ENCODE measurements around the gene CALML5. TPM values are rescaled to one million over a fixed set of nuclear protein-coding genes. Genes with fewer than 3 reads are reported as not detected.
"Not testable (repeated sequence)": the region's sequence is repeated elsewhere in the genome, so short reads cannot be mapped to it uniquely, and the experiment has no call there.

CALML5 gene
- total RNA-seq, 1 experiment from 2014 or later, result not detected

DNA sequence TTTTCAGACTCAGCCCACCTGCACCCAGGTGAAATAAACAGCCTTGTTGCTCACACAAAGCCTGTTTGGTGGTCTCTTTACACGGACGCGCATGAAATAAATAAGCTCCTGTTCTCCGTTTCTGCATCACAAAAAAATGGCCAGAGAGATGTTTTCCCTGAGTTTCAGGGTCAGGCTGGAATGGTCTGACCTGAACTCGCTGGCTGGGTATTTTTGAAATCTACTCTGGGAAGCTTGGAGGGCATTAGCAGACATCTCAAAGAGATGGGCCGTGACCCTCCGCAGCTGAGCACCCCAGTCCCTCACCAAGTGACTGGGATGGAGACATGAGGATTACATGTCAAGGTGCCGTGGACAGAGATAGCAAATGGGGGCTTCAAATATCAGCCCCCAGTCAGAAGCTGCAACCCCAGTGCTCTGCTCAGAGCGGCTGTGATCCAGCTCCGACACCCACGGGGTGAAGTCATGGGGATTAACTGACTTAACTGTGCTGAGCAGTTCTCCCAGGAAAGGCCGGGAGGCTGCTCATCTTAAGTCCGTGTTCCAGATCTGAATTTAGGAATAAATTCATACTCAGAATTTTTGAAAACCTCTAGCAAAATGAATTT, 22.3 kb downstream of the CALML5 start:
- CTCF ChIA-PET, result no interaction called here
- in situ Hi-C loops (cut with HindIII; ENCODE audit: low pct_unique_long_range_greater_than_20kb, low sequenced_read_pairs) (no loop called here), intact Hi-C loops (cut with micrococcal nuclease; ENCODE audit: unreplicated experiment) (no loop called here)
- ATAC-seq, result no peak
- Histone ChIP-seq H3K4me3 (ENCODE audit: low read depth in 2 of 2, low read length in 2 of 2) (no peak overlapping the region), H3K36me3 (ENCODE audit: control insufficient read depth, insufficient read depth, low read length) (no peaks in the 10 kb centered on the region), H3K27me3 (ENCODE audit: control insufficient read depth, insufficient read depth, low read length) (no peaks in the 10 kb centered on the region), H3K4me1 (ENCODE audit: control insufficient read depth, insufficient read depth, low read length) (no peaks in the 10 kb centered on the region), H3K9me3 (ENCODE audit: control insufficient read depth, insufficient read depth, low read depth, low read length) (no peaks in the 10 kb centered on the region), H3K27ac (ENCODE audit: low read length) (no peak overlapping the region)
- BruUV-seq (replicated peaks), result no TSS peak
- TF ChIP-seq, protein P1, sequence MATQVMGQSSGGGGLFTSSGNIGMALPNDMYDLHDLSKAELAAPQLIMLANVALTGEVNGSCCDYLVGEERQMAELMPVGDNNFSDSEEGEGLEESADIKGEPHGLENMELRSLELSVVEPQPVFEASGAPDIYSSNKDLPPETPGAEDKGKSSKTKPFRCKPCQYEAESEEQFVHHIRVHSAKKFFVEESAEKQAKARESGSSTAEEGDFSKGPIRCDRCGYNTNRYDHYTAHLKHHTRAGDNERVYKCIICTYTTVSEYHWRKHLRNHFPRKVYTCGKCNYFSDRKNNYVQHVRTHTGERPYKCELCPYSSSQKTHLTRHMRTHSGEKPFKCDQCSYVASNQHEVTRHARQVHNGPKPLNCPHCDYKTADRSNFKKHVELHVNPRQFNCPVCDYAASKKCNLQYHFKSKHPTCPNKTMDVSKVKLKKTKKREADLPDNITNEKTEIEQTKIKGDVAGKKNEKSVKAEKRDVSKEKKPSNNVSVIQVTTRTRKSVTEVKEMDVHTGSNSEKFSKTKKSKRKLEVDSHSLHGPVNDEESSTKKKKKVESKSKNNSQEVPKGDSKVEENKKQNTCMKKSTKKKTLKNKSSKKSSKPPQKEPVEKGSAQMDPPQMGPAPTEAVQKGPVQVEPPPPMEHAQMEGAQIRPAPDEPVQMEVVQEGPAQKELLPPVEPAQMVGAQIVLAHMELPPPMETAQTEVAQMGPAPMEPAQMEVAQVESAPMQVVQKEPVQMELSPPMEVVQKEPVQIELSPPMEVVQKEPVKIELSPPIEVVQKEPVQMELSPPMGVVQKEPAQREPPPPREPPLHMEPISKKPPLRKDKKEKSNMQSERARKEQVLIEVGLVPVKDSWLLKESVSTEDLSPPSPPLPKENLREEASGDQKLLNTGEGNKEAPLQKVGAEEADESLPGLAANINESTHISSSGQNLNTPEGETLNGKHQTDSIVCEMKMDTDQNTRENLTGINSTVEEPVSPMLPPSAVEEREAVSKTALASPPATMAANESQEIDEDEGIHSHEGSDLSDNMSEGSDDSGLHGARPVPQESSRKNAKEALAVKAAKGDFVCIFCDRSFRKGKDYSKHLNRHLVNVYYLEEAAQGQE (IDR thresholded peaks at IDR 0.05; ENCODE audit: insufficient read depth in 1 of 2, low read depth in 2 of 2, low read length in 1 of 2), result no peak
- TF ChIP-seq, protein P2, sequence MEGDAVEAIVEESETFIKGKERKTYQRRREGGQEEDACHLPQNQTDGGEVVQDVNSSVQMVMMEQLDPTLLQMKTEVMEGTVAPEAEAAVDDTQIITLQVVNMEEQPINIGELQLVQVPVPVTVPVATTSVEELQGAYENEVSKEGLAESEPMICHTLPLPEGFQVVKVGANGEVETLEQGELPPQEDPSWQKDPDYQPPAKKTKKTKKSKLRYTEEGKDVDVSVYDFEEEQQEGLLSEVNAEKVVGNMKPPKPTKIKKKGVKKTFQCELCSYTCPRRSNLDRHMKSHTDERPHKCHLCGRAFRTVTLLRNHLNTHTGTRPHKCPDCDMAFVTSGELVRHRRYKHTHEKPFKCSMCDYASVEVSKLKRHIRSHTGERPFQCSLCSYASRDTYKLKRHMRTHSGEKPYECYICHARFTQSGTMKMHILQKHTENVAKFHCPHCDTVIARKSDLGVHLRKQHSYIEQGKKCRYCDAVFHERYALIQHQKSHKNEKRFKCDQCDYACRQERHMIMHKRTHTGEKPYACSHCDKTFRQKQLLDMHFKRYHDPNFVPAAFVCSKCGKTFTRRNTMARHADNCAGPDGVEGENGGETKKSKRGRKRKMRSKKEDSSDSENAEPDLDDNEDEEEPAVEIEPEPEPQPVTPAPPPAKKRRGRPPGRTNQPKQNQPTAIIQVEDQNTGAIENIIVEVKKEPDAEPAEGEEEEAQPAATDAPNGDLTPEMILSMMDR (IDR thresholded peaks at IDR 0.05), result no peak
- TF ChIP-seq POLR2AphosphoS5 (IDR thresholded peaks at IDR 0.05; ENCODE audit: low read depth, low read length), result no peak
- TF ChIP-seq TCF7L2 (IDR thresholded peaks at IDR 0.05; ENCODE audit: low read depth, low read length), result no peak
- TF ChIP-seq SIN3A (IDR thresholded peaks at IDR 0.05; ENCODE audit: borderline replicate concordance, insufficient read depth, low read depth, low read length), result no peak
- no peak for DNase-seq (ENCODE audit: low read depth, low spot score)
- POLR2A ChIA-PET, result no interaction called here

DNA sequence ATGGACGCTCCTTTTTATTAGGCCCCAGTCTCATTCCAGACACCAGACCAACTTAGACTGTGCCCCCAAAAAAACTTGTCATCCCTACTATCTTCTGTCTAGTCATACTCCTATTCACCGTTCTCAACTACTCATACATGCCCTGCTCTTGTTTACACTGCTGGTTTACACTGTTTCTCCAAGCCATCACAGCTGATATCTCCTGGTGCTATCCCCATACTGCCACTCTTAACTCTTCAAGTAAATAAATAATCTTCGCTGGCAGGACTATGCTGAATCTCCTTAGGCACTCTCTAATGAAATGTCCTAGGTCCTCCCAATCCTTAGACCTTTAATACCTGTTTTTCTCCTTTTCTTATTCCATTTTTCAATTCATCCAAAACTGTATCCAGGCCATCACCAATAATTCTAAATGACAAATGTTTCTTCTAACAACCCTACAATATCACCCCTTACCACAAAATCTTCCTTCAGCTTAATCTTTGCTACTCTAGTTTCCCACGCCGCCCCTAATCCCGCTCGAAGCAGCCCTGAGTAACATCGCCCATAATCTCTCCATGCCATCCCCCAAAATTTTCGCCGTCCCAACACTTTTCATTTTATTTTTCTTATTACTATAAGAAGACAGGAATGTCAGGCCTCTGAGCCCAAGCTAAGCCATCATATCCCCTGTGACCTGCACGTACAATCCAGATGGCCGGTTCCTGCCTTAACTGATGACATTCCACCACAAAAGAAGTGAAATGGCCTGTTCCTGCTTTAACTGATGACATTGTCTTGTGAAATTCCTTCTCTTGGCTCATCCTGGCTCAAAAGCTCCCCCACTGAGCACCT, 23.2 kb downstream of the CALML5 start:
- H3K36me3 ChIP-seq (ENCODE audit: control insufficient read depth, insufficient read depth, low read length); ATAC-seq; POLR2A ChIA-PET; H3K4me1 ChIP-seq (ENCODE audit: control insufficient read depth, insufficient read depth, low read length); DNase-seq (ENCODE audit: low read depth, low spot score); H3K4me3 ChIP-seq (ENCODE audit: low read depth in 2 of 2, low read length in 2 of 2); BruUV-seq (replicated peaks); H3K9me3 ChIP-seq (ENCODE audit: control insufficient read depth, insufficient read depth, low read depth, low read length); in situ Hi-C loops (cut with HindIII; ENCODE audit: low pct_unique_long_range_greater_than_20kb, low sequenced_read_pairs); H3K27ac ChIP-seq (ENCODE audit: low read length); intact Hi-C loops (cut with micrococcal nuclease; ENCODE audit: unreplicated experiment); CTCF ChIA-PET; H3K27me3 ChIP-seq (ENCODE audit: control insufficient read depth, insufficient read depth, low read length): not testable (repeated sequence)

DNA sequence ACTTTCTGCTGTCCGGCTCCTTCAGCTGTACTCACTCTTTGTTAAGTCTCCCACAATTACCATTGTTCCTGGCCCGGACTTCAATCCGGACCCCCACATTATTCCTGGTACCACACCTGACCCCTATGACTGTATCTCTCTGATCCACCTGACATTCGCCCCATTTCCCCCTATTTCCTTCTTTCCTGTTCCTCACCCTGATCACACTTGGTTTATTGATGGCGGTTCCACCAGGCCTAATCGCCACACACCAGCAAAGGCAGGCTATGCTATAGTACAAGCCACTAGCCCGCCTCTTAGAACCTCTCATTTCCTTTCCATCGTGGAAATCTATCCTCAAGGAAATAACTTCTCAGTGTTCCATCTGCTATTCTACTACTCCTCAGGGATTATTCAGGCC, 24.3 kb downstream of the CALML5 start:
- BruUV-seq (replicated peaks); H3K9me3 ChIP-seq (ENCODE audit: control insufficient read depth, insufficient read depth, low read depth, low read length); H3K4me1 ChIP-seq (ENCODE audit: control insufficient read depth, insufficient read depth, low read length); H3K4me3 ChIP-seq (ENCODE audit: low read depth in 2 of 2, low read length in 2 of 2); DNase-seq (ENCODE audit: low read depth, low spot score); in situ Hi-C loops (cut with HindIII; ENCODE audit: low pct_unique_long_range_greater_than_20kb, low sequenced_read_pairs); H3K27me3 ChIP-seq (ENCODE audit: control insufficient read depth, insufficient read depth, low read length); H3K36me3 ChIP-seq (ENCODE audit: control insufficient read depth, insufficient read depth, low read length); H3K27ac ChIP-seq (ENCODE audit: low read length); ATAC-seq; POLR2A ChIA-PET; CTCF ChIA-PET; intact Hi-C loops (cut with micrococcal nuclease; ENCODE audit: unreplicated experiment): not testable (repeated sequence)

DNA sequence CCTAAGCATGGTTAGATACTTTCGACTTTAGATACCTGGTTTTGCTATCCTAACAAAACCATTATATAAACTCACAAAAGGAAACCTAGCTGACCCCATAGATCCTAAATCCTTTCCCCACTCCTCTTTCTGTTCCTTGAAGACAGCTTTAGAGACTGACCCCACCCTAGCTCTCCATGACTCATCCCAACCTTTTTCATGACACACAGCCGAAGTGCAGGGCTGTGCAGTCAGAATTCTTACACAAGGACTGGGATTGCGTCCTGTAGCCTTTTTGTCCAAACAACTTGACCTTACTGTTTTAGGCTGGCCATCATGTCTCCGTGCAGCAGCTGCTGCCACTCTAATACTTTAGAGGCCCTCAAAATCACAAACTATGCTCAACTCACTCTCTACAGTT, 24.7 kb downstream of the CALML5 start:
- H3K4me3 ChIP-seq (ENCODE audit: low read depth in 2 of 2, low read length in 2 of 2); POLR2A ChIA-PET; BruUV-seq (replicated peaks); H3K27ac ChIP-seq (ENCODE audit: low read length); intact Hi-C loops (cut with micrococcal nuclease; ENCODE audit: unreplicated experiment); in situ Hi-C loops (cut with HindIII; ENCODE audit: low pct_unique_long_range_greater_than_20kb, low sequenced_read_pairs); H3K27me3 ChIP-seq (ENCODE audit: control insufficient read depth, insufficient read depth, low read length); ATAC-seq; H3K9me3 ChIP-seq (ENCODE audit: control insufficient read depth, insufficient read depth, low read depth, low read length); DNase-seq (ENCODE audit: low read depth, low spot score); H3K36me3 ChIP-seq (ENCODE audit: control insufficient read depth, insufficient read depth, low read length); CTCF ChIA-PET; H3K4me1 ChIP-seq (ENCODE audit: control insufficient read depth, insufficient read depth, low read length): not testable (repeated sequence)
